ENCODE measurements around the gene TSPAN18.

TSPAN18 gene, protein sequence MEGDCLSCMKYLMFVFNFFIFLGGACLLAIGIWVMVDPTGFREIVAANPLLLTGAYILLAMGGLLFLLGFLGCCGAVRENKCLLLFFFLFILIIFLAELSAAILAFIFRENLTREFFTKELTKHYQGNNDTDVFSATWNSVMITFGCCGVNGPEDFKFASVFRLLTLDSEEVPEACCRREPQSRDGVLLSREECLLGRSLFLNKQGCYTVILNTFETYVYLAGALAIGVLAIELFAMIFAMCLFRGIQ

GRCh38 chr11:44726283-44727113 is at the start of gene TSPAN18:
TSS of gene TSPAN18 (plus strand) at chr11:44726962. CDS start at chr11:44906417, 179,455 bp downstream.
- DNase-seq (ENCODE audit: low read depth): peak; percentile 18

DNA sequence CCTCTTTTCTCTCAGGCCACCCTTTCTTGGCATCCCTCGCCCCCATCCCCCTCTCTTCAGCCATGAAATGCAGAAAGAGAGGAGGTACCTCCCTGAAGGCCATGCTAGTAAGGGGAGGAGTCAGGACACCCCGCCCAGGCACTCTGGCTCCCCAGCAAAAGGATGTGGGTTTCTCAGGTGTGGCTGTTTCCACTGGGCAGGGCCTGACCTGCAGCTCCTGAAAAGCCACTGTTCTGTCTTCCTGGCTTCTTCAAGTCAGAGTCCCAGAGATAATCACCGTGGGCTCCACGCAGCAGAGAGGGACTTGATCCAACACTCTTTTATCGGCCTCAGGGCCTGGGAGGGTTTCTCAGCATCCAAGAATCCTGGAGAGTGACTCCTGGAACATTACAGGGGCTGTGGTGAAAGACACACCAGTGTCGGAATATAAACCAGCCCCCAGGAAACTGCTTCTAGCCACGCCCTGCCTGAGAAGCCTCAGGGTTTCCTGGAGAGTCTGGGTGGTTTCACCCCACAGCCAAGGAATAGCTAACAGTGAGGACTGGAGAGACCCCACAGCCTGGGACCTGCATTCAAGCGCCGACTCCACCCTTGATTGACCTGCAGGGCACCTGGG is 45.7 kb upstream of the TSPAN18 start:
- DNase-seq (ENCODE audit: low read depth): peak; percentile 12

DNA sequence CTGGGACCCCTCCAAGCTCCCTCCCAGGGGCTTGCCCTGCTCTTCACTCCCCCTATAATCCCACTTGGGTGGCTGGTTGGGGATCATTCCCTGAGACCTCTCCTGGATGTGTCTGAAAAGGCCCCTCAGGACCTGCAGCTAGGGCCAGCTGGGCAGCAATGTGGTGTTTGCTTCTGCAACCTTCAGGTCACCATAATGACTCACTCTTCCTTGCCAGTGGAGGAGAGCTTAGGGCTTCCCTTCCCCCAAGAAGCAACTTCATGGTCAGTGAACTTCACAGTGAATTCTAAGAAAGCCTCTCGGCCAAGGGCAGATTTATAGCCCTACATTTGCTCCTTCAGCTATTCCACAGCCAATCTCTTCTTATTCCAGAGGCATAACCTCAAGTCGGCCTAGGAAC is 45.1 kb upstream of the TSPAN18 start:
- no peak for DNase-seq (ENCODE audit: low read depth)

GRCh38 chr11:44684859-44685281 is 41.9 kb upstream of the TSPAN18 start:
- no peak for DNase-seq (ENCODE audit: low read depth)

- DNase-seq (ENCODE audit: low read depth): no peak
These were observed 39.4 kb upstream of the TSPAN18 start for GRCh38 chr11:44687388-44687787.

DNA sequence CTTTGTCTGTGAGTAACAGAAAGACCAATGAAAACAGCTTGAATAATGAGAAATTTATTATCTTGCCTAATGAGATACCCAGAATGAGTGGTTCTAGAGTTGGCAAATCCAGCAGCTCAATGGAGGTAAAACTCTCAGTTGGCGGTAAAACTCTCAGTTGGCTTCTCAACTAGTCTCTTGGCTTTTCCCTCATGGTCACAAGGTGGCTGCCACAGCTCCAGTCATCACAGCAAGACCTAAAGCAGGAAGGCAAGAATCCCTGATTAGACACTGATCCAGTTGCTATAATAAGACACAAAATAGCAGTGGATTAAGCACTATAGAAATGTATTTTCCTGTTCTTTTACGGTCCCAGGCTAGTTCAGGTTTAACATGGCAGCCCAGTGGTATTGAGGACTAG is 37.5 kb upstream of the TSPAN18 start:
- DNase-seq (ENCODE audit: low read depth): no peak

DNA sequence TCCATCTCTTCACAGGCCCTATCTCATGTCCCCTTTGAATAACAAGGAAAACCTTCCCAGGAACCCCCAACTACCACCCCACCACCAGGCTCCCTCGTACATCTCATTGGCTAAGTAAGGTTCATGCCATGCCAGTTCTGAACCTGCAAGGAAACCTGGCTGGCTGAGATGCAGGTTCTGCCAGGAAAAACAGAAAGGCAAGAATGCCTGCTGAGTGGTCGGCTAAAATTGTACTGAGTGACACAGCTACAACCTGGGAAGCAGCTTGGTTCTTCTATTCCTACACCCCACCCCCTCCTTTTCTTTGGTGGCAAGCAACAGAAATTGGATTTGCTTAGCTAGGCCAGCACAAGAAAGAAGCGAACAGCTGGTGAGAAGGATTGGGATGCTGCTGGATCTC is 36.1 kb upstream of the TSPAN18 start:
- no peak for DNase-seq (ENCODE audit: low read depth)

GRCh38 chr11:44692460-44692859 is 34.3 kb upstream of the TSPAN18 start:
- DNase-seq (ENCODE audit: low read depth): no peak

DNA sequence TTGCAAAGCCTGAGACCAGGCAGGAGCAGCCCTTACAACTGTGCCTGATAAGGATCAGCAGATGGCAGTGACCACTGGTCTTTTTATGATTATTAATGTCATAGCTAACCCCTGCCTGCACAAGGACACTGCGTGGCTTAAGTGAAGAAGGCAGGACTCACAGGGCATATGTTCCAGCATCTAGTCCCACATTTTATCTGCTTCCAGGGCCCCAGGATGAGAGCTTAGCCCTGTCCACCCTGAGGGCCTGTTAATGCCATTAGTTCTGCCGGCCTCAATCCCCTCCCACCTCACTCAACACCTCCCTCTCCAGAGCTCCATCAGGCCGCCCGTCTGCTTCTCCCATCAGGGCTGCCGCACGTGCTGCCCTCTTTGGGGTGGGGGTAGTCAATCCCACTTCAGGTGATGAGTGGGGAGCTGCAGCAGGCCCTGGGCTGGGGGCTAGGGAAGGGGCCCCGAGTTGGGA is 33.1 kb upstream of the TSPAN18 start:
- no peak for DNase-seq (ENCODE audit: low read depth)

- no peak for DNase-seq (ENCODE audit: low read depth)
These were observed 32.3 kb upstream of the TSPAN18 start for GRCh38 chr11:44694443-44694842.

GRCh38 chr11:44695169-44695833 is 31.5 kb upstream of the TSPAN18 start:
- DNase-seq (ENCODE audit: low read depth): no peak

DNA sequence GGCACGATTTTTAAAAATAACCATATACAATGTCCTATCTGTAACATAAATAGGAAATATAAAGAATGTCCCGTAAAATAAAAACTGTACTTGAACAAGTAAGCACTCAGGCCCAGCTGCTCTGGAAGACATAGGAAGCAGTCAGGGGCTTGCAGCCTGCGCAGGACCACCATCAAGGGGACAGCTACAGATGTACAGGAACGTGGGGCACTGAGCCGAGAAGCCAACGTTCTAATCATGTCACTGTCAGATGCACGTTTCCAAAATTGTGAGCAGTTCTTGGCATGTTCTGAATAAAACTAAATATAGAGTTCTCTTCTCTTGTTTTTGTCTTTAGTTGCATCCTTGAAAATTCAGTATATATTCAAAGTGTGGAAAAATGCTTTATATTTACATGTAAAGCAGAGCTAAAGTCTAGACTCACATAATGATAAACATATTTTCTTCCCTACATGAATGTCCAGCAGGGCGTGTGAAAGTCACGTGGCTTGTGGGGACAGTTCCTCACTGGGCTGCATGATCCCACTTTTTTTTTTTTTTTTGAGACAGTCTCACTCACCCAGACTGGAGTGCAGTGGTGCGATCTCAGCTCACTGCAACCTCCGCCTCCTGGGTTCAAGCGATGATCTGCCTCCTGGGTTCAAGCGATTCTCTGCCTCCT is 28.4 kb upstream of the TSPAN18 start:
- DNase-seq (ENCODE audit: low read depth): no peak

- no peak for DNase-seq (ENCODE audit: low read depth)
These were observed 27.0 kb upstream of the TSPAN18 start for GRCh38 chr11:44699497-44700408.

DNA sequence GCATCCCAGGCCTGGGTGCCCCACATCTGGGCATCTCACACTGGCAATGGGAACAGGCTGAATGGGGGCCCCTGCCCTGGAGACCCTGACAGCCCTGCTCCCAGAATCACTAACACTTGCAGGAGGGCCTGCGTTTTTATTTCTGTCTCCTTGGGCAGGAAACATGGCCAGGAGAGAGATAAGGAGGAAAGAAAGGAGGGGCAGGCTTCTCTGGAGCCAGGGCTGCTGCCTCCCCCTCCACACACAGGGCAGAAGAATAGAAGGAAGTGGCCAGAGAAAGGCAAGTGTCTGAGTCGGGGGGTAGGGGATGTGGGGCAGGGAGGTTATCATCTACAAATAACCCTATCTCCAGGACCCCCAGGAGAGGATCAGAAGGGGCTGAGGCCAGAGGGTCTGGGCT is 25.5 kb upstream of the TSPAN18 start:
- DNase-seq (ENCODE audit: low read depth): no peak

GRCh38 chr11:44702889-44703288 is 23.9 kb upstream of the TSPAN18 start:
- DNase-seq (ENCODE audit: low read depth): no peak

GRCh38 chr11:44707094-44707493 is 19.7 kb upstream of the TSPAN18 start:
- no peak for DNase-seq (ENCODE audit: low read depth)

GRCh38 chr11:44708009-44708408 is 18.8 kb upstream of the TSPAN18 start:
- DNase-seq (ENCODE audit: low read depth): no peak

DNA sequence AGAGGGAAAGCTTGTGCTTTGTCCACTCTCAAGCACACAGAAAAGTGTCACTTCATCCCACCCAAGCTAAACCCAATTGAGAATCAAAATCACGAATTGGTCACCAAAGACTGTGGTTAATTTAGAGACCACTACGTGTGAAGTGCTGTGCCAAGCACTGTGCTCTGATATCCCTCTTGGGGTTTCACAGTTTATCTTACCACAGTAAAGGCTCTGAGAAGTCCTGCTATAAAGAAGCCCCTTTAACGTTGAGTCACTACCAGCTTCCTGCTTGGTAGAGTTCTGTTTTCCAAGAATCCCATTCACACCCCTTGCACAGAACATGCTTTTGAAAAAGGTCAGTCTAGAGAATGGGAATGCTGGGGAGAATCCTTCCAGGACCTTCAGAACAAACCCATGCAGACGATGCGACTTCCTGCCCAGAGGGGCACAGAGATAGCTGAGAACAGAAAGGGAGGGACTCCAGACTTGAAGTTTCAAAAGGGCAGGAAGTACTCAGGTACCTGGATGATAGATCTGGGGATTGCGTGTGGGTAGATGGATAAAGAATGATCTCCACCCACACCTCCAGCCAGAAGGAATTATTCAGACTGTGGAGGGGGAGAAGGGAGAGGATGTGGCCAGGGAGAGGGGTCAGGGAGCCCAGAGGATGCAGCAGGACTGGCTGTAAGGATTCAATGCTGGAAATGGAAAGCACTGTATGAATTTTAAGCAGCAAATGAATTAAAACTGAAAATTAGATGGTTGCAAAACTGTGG is 18.1 kb upstream of the TSPAN18 start:
- no peak for DNase-seq (ENCODE audit: low read depth)

GRCh38 chr11:44709281-44709562 is 17.5 kb upstream of the TSPAN18 start:
- DNase-seq (ENCODE audit: low read depth): no peak

DNA sequence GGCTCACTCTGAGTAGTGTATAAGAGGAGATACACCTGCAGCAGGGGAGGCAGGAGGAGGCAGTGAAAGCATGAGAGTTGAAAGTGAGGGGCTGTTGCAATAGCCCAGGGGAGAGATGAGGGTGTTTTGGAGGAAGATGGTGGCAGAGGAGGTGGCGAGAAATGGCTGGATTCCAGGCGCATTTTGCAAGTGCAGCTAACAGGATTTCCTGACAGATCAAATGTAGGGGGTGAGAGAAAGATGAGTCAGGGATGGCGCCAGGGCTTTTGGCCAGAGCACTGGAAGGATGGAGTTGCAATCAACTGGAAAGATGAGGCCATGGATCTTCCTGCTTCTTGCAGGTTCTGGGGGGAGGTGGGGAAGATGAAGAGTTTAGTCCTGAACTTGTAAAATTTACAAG is 16.8 kb upstream of the TSPAN18 start:
- DNase-seq (ENCODE audit: low read depth): no peak
